Loucy (cell line): Measurements from ENCODE around the gene ZNF668.
"Not testable (repeated sequence)": the region's sequence is repeated elsewhere in the genome, so short reads cannot be mapped to it uniquely, and the experiment has no call there.

Experiments
- EZH2phosphoT487 ChIP-seq: fragments of 200-600 bp; IDR thresholded peaks from 2 replicates; pipeline ENCODE4 v1.6.1; 2018; ENCODE audit warnings: antibody characterized with exemption, mild to moderate bottlenecking, moderate library complexity, borderline replicate concordance
- TF ChIP-seq, protein P1 (sequence below): fragments of 200-600 bp; sonication (generic); conservative IDR thresholded peaks from 2 replicates; pipeline ENCODE4 v1.5.1; 2014; ENCODE audit warnings: mild to moderate bottlenecking, antibody characterized with exemption, low read length

DNA sequence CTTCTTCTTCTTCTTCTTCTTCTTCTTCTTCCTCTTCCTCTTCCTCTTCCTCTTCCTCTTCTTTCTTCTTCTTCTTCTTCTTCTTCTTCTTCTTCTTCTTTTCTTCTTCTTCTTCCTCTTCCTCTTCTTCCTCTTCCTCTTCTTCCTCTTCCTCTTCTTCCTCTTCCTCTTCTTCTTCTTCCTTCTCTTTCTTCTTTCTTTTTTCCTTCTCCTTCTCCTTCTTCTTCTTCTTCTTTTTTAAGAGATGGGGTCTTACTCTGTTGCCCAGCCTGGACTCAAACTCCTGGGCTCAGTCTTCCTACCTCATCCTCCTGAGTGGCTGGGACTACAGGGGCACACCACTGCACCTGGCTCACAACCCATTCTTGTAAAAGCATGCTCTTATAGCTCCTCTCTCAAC is 60.7 kb downstream of the ZNF668 start:
- TF ChIP-seq, protein P1, sequence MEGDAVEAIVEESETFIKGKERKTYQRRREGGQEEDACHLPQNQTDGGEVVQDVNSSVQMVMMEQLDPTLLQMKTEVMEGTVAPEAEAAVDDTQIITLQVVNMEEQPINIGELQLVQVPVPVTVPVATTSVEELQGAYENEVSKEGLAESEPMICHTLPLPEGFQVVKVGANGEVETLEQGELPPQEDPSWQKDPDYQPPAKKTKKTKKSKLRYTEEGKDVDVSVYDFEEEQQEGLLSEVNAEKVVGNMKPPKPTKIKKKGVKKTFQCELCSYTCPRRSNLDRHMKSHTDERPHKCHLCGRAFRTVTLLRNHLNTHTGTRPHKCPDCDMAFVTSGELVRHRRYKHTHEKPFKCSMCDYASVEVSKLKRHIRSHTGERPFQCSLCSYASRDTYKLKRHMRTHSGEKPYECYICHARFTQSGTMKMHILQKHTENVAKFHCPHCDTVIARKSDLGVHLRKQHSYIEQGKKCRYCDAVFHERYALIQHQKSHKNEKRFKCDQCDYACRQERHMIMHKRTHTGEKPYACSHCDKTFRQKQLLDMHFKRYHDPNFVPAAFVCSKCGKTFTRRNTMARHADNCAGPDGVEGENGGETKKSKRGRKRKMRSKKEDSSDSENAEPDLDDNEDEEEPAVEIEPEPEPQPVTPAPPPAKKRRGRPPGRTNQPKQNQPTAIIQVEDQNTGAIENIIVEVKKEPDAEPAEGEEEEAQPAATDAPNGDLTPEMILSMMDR: not testable (repeated sequence)
- not testable (repeated sequence) for TF ChIP-seq EZH2phosphoT487
